SIG-M5 treated with dmso at 0.1 percent for 504 hours (cell line): ENCODE data around the gene EXOC3L1.

Experiments
- DNase-seq: peaks from one replicate; lab custom pipeline; 2025; ENCODE audit not compliant: unreplicated experiment; lab: John Stamatoyannopoulos, UW

The EXOC3L1 gene

DNA sequence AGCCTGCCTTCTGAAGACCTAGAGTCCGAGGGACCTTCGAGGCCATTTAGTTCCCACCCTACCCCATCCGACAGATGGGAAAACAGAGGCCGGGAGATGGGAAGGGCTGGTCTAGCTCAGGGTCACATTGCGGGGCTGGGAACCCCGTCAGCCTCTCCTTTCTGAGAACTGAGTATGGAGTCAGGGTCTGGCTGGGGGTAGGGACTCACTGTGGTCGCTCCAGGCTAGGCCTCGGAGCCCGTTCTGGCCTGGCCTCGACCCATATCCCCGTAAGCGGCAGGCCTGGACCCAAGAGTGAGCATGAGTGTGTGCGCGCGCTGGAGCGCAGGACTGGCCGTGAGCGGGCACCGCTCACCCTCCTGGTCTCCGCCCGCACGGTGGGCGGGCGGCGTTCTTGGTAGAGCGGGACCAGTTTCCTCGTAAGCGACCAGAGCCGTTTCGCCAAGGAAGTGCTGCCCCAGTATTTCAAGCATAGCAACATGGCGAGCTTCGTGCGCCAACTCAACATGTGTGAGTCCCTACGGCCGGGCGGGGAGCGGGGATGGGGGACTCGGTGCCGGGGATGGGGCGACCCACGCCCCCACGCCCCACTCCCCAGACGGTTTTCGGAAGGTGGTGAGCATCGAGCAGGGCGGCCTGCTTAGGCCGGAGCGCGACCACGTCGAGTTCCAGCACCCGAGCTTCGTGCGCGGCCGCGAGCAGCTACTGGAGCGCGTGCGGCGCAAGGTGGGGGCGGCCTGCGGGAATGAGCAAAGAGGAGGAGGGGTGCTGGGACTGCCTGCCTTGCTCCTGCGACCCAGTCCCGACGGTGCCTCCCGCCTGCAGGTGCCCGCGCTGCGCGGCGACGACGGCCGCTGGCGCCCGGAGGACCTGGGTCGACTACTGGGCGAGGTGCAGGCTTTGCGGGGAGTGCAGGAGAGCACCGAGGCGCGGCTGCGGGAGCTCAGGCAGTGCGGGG lies 24.5 kb downstream of the EXOC3L1 start:
- no peak for DNase-seq

DNA sequence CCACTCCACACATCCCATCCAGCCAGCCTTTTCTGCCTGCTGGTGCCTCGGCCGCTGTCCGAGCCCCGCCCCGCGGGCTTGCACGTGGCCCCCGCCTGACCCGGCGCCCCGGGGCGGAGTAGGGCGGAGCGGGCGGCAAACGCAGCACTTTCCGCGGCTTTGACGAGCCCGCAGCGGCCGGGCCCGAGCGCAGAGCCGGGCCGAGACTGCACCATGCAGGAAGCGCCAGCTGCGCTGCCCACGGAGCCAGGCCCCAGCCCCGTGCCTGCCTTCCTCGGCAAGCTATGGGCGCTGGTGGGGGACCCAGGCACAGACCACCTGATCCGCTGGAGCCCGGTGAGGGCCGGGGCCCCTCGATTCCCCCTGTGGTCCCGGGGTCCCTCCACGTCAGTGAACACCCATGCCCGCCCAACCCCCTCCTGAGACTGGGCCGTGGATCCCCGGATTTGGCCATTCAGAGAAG lies 25.3 kb downstream of the EXOC3L1 start, which contains the start of gene HSF4:
Gene HSF4 (plus strand): TSS at position 147 of the 463 bp plus-strand sequence. CDS start 67 bp downstream, at position 214.
- DNase-seq, result no peak

DNA sequence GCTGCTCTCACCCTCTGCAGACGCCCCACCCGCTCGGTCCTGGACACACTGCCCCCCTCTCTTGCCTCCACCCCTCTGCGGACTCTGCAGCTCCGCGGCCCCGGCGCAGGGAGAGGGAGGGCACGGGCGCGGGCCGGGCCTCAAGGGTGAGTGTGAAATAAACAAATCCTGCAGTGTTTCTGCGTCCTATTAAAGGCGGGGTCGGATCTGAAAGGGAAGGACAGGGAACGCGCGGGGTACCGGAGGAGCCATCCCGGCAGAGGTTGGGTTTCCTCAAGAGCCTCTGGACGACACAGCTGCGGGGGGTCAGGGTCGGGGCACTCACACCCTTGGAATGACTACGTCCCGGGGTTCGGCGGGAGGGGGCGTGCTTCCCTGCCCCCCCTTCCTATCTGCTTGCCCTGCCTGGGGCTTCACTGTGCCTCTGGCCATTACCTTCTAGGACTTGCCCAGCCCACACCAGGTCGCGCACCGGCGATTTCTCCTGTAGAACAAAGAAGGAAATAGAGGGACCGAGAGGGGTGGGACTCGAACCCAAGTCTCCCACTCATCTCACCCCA lies 25.9 kb downstream of the EXOC3L1 start:
- DNase-seq, result no peak

DNA sequence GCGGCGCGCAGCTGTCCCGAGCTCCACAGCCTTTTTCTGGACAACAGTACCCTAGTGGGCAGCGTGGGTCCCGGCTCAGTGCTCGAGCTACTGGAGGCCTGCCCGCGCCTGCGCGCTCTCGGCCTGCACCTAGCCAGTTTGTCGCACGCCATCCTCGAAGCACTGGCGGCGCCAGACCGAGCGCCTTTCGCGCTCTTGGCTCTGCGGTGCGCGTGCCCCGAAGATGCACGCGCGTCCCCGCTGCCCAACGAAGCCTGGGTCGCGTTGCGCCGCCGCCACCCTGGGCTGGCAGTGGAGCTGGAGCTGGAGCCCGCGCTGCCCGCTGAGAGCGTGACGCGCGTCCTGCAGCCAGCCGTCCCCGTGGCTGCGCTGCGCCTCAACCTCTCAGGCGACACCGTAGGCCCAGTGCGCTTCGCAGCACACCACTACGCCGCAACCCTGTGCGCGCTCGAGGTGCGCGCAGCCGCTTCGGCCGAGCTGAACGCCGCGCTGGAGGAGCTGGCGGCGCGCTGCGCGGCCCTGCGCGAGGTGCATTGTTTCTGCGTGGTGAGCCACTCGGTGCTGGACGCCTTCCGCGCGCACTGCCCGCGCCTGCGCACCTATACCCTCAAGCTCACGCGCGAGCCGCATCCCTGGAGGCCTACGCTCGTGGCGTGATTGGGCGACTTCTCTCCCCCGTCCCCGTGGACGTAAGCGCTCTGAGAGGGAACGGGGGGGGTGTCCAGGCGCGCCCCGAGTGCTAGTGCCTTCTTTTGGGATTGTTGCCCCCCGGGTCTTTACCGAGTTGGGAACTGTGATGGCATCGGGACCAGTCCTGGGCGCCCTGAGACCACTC lies 26.6 kb downstream of the EXOC3L1 start:
- DNase-seq, result no peak

DNA sequence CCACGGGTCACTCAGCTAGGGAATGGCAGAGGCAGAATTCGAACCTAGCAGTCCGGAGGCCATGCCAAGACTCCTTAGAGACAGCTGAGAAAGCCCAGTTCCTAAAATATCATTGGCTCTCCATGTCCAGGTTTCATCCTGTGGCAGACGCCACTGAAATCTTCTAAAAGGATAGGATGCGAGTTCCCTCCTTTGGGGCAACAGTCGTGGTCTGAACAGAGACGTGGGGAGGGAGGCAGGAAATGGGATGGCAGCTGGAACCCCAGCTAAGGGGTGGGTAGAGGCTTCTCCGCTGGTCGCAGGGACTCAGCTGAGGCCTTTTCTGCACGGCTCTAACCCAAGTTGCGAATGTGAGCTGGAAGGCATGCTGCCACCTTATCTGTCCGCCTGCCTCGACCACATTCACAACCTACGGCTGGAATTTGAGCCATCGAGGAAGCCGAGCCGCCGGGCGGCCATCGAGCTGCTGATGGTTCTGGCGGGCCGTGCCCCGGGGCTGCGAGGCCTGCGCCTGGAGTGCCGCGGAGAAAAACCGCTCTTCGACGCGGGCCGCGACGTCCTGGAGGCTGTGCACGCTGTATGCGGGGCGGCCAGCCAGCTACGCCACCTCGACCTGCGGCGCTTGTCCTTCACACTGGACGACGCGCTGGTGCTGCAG lies 27.3 kb downstream of the EXOC3L1 start:
- no peak for DNase-seq

DNA sequence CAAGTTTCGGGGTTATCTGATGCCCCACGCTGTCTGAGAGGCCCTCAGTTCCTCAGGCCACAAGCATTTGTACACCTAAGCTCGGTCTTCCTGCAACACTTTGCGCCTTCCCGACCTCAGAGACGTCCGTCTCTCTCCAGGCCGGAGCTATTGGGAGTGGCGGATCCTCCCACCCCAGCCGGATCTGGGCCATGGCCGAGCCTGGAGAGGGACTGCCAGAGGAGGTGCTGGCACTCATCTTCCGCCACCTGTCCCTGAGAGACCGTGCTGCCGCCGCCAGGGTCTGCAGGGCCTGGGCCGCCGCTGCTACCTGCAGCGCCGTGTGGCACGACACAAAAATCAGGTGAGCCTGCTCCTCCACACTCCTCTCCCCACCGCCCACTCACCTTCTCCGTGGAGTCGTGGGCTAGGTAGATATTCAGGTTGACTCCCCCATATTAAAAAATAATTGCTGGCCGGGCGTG lies 28.3 kb downstream of the EXOC3L1 start:
- no peak for DNase-seq

DNA sequence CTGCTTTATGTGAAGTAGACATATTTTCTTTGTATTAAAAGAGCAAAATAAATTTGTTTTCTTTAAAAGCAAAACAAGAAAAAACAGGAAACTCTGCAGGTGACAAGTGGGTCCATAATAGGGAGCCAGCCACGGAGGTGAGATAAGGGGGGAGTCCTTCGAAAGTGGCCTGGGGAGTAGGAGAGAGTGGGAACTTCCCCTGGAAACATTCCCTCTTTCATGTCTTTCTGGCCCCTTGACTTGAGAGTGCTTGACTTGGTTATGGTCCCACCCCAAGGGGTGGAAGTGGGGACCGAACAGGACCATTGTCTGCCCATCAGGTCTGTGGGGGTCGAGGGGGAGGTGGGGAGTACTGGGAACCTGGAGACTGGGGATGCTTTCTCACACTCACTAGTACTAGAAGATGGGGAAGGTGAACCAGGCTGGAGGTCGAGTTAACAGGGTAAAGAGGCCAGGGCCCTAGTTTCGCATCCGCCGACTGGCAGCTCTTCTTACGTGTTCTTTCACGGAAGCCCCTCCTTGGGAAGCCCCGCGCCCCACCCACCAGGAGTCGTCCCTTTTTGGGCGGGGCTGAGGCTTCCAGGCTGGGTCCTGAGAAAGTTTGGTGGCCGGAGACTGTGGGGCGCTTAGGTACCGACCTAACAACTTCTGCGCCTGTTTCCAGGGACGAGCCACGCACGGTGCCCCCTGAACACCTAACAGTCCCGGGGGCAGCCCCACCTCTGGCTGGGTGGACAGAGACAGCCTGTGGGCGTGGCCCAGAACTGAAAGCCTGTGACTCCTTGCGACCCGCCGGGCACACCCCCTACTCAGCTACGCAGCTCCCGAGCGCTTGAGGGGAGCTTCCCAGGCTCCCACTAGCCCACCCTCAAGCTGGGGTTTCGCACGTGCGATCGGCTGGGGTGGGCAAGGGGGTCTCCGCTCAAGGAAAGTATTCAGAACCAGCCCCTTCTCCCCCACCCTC lies 31.0 kb downstream of the EXOC3L1 start:
- DNase-seq, result peak; percentile 51

DNA sequence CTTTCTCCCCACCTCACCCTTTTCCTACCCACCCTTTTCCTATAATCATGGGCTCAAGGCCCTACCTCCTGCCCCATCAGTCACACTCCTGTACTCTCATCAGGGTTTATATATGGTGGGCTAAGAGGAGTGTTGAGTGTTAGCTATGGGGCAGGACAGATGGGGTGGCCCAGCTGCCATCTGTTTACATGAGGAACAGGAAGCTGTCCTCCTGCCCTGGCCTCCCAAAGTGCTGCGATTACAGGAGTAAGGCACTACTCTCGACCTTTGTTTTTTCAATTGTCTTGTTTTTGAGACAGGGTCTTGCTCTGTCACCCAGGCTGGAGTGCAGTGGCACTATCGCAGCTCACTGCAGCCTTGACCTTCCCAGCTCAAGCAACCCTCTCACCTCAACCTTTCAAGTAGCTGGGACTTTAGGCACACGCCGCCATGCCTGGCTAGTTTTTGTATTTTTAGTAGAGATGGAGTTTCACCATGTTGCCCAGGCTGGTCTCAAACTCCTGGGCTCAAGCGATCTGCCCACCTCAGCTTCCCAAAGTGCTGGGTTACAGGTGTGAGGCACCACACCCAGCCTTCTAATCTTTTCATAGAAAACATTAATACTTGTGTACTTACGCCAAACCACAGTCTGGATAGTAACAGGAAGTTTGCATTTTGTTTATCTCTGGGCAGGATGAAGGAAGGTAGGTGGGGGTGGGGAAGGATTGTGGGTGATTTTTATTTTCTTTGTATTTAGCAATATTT lies 31.9 kb downstream of the EXOC3L1 start:
- no peak for DNase-seq

DNA sequence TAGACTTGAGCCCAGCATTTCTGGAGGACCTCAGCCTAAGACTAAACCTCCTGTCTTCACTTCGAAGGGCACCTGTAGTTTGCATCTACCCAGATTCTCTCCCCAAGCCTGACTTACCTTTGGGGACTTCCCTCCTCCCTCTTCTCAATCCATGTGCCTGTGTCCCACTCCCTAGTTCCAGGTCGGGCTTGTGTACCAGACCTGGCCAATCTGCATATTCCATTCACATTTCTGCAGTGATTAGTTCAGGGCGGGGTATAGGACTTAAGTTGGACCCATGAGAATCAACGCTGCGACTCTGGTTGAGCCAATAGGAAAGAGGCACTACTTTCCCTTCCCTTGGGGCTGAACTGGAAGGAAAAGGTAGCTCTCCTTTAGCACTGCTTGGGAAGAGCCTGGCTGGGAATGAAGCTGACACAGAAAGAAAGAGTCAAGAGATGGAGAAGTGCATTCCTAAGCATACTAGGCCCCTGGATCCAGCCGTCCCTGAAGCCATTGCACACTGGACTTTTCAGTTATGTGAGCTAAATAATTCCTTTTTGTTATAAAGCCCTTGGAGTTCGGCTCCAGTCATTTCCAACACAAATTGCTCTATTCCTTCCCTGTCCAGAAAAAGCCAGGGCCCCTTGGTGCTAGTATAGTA lies 32.7 kb downstream of the EXOC3L1 start:
- DNase-seq, result no peak

DNA sequence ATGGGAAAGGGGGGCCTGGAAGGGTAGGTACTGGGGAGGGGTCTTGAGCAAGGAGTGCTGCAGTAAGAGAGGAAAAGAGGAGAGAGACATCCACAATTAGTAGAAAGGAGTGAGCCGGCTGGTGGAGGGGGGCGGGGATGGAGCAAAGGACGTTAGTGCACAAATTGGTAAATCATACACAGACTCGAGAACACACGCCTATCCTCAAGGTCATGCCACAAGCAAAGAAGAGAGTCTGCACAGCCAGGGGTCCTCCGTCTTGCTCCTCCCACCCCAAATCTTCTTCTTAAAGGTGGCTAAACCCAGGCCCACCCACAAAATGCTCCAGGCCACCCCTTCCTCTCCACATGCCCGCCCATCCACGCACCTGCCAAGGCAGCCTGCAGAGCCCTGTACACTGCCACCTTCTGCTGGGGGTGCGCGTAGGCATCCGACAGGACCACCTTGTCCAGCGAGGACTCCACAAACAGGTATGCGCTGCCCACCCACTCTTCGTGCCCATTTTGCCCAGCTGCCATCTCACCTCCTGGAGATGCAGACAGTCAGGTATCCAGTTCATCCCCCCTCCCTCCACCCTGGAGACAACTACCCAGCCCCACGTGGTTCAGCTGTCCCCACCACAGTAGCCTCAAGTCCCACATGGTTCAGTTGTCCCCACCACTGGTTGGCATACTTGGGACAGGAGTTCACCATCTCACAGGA lies 33.6 kb downstream of the EXOC3L1 start:
- DNase-seq, result no peak

DNA sequence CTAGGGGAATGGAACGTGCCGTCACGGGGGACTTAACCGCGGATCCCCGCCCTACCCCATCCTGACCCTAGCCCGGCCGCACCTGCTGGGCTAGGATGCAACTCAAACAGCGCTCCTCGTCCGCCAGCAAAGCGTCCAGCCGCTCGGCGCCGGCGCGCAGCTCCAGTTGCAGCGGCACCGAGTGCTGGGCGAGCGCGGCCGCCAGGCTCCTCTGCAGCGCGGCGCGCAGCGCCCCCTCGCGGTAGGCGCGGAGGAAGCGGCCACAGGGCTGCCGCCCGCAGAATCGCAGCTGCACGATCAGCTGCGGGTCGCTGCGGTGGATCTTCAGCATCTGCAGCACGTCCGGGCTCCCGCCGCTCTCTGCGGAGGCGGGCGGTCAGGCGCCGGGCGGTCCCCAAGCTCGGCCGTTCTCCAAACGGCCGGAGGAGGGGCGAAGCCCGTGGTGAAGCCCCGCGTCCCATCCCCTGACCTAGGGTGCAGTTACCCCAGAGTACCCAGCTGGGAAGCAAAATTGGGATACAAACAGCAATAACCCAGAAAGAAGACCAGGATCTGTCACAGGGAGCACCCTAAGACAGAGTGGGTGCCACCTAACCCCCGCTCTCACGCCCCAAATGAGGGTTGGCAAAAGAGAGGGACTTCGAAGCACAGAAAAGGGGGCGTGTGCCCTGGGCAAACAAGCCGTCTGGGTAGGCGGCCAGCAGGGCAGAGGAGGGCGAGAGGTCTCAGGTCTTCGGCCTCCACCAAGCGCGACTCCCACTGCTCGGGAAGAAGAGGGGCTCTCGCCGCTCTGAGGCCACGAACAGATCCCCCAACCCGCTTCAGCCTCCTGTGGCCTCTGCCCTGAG lies 34.4 kb downstream of the EXOC3L1 start:
- peak; percentile 19 for DNase-seq

DNA sequence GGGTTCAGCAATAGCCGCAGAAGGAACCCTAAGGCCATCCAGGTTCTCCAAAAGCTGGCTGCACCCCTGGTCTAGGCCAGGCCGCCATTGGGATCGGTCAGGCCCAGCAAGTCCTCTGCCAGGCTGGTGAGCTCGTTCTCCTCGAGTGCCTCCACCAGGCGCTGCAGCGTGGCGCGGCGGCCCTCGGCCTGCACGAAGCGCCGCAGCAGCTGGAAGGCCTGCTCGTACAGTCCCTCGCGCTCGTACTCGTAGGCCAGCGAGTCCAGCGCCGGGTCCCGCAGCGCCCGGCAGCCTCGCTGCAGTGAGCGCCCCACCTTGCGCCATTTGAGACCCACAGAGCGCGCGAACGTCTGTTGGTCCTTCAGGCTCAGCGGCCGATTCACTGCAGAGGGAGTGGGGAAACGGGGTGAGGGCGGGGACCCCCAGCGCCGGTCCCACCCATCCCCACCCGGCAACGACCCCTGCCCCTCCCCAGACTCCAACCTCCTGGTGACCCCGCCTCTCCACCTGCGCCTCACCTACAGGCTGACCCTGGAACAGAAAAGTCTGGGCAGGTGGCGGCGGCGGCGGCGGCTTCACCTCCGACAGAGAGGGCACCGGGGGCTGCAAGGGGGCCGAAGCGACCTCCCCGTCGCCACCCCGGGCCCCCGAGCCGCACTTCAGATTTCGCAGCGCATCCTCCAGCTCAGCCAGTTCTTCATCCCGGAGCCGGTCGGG lies 35.2 kb downstream of the EXOC3L1 start:
- DNase-seq, result no peak

DNA sequence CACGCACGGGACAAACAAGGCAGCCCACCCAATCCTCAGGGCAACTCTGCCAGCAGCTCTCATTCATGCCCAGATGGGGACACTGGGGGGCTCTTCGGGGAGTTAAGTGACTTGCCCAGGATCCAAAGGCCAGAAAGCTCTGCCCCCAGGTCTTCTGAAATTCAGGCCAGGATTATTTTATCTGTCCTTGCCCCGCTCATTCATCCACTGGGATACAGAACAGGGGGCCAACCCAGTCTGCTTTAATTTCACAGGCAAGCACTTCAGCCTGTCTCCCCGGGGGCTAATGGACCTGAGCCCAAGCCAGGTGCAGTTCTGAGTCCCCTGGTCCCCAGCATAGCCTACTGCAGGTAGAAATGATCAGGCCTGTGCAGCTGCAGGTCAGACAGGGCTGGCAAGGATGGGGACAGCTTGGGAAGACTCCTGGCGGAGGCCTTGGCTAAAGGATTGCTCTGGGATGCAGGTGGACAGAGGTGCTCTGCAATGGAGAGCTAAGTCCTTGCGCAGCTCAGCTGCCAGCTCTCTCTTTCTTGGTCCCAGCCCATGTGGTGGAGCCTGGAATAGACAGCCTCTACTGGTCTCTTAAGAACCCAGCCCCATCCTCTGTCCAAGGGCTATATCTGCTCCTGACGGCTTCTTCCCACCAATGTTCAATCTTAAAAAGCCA lies 38.4 kb downstream of the EXOC3L1 start:
- peak; percentile 17 for DNase-seq

DNA sequence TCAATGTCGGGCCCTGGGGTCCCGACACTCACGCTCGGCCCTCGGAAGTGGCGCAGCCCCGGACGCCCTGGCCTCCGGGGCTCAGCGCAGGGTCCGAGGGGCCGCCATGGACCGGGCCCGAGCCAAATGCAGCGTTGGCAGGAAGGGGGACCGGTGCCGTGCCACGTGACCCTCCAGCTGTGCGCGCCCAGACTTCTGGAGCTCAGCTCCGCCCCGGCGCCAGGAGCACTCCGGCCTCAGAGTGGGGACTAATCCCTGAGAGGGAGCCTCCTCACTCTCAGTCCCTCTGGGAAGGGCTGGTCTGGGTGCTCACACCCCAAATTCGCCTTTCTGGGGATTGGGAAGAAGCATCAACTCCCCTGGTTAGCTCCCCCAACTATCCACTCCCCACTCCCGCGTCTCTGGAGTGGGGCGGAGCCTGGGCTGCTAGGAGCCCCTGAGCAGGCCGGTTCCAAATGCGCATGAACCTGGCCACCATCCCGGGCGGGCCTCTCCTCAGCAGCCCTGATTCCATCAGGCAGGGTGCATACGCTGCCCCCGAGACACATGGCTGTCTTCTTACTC lies 39.0 kb downstream of the EXOC3L1 start, which contains the start of gene B3GNT9:
Gene B3GNT9 (minus strand): TSS at position 166 of the 564 bp plus-strand sequence. CDS start 513 bp downstream, outside the sequence.
- no peak for DNase-seq
